Inferior parietal cortex (tissue), 1 donor: ENCODE data around the gene NODAL.
A peak's percentile ranks its signal among the peaks of the same experiment; 100 is the strongest.

Experiments used
- DNase-seq: peaks from one replicate; pipeline ENCODE4 v3.0.0-alpha.2; 2016; ENCODE audit errors: extremely low spot score

NODAL gene

GRCh38 chr10:70462349-70462984 lies 21.0 kb upstream of the NODAL start:
- peak; percentile 56 for DNase-seq

- DNase-seq = peak; percentile 64
Observed at GRCh38 chr10:70461397-70462348, 20.2 kb upstream of the NODAL start.

- DNase-seq = no peak
Observed at GRCh38 chr10:70459774-70460490, 18.5 kb upstream of the NODAL start.

- DNase-seq = no peak
Observed at GRCh38 chr10:70459061-70459773, 17.7 kb upstream of the NODAL start.

GRCh38 chr10:70458329-70459060 lies 17.0 kb upstream of the NODAL start:
- DNase-seq = no peak

- DNase-seq = no peak
Observed at GRCh38 chr10:70457759-70458305, 16.4 kb upstream of the NODAL start.

- no peak for DNase-seq
Observed at GRCh38 chr10:70456164-70456563, 14.7 kb upstream of the NODAL start.

- DNase-seq = no peak
Observed at GRCh38 chr10:70455213-70455630, 13.7 kb upstream of the NODAL start.

GRCh38 chr10:70448236-70448635 lies 6.8 kb upstream of the NODAL start:
- DNase-seq = no peak

GRCh38 chr10:70445718-70446657 lies 4.5 kb upstream of the NODAL start:
- no peak for DNase-seq

- DNase-seq = no peak
Observed at GRCh38 chr10:70444744-70445143, 3.3 kb upstream of the NODAL start.

- no peak for DNase-seq
Observed at GRCh38 chr10:70442332-70442988, 979 bp upstream of the NODAL start.

GRCh38 chr10:70441895-70442309 lies 421 bp upstream of the NODAL start:
- DNase-seq = no peak

GRCh38 chr10:70440296-70441160 lies 953 bp downstream of the NODAL start:
- DNase-seq = no peak

- no peak for DNase-seq
Observed at GRCh38 chr10:70437721-70438120, 3.8 kb downstream of the NODAL start.

- no peak for DNase-seq
Observed at GRCh38 chr10:70435241-70436085, 6.0 kb downstream of the NODAL start.
